Neural crest cell (in vitro differentiated cells): ENCODE data around the gene SLC1A2. TPM values are rescaled to one million over a fixed set of nuclear protein-coding genes. Genes with fewer than 3 reads are reported as not detected.
A peak's percentile ranks its signal among the peaks of the same experiment; 100 is the strongest.

Experiments
- DNase-seq: peaks from one replicate; pipeline ENCODE4 v3.0.0; 2021; ENCODE audit warnings: low read depth, mixed read lengths, low spot score
- H3K27ac Mint-ChIP-seq: one replicate; pipeline ENCODE4 v1.8.0; 2021; ENCODE audit warnings: mild to moderate bottlenecking, mixed read lengths; ENCODE audit not compliant: unreplicated experiment
- H3K27me3 Mint-ChIP-seq: 2 replicates; pipeline ENCODE4 v1.8.0; 2021; ENCODE audit warnings: low read depth, mild to moderate bottlenecking, mixed read lengths
- H3K36me3 Mint-ChIP-seq: 2 replicates; pipeline ENCODE4 v1.8.0; 2021; ENCODE audit warnings: low read depth, mild to moderate bottlenecking, mixed read lengths
- H3K4me1 Mint-ChIP-seq: 2 replicates; pipeline ENCODE4 v1.8.0; 2021; ENCODE audit warnings: mixed read lengths
- H3K4me3 Mint-ChIP-seq: one replicate; pipeline ENCODE4 v1.8.0; 2021; ENCODE audit warnings: mild to moderate bottlenecking, mixed read lengths
- H3K9me3 Mint-ChIP-seq: 2 replicates; pipeline ENCODE4 v1.8.0; 2021; ENCODE audit warnings: mixed read lengths
- CTCF ChIP-seq: fragments of 200-600 bp; sonication (generic); conservative IDR thresholded peaks from 2 replicates; pipeline ENCODE4 v1.5.0; 2021; ENCODE audit warnings: antibody characterized with exemption, mild to moderate bottlenecking
- total RNA-seq: library from RNA; stranded (reverse); gene quantifications from 2 replicates; pipeline ENCODE4 v1.2.1, GENCODE V29; 2021

The SLC1A2 gene
- total RNA-seq, 1 donor from 2014 or later: 2.7 TPM

GRCh38 chr11:35391922-35392688 is 27.3 kb downstream of the SLC1A2 start:
- TF ChIP-seq CTCF: peak; percentile 99
- no peak overlapping the region for H3K27ac Mint-ChIP-seq
- H3K9me3 Mint-ChIP-seq: no peaks in the 10 kb centered on the region
- H3K27me3 Mint-ChIP-seq: peaks cover 16% of the 10 kb centered on the region
- peak; percentile 95 for DNase-seq
- H3K36me3 Mint-ChIP-seq: no peaks in the 10 kb centered on the region
- H3K4me3 Mint-ChIP-seq: no peak overlapping the region
- peaks cover 6% of the 10 kb centered on the region for H3K4me1 Mint-ChIP-seq

DNA sequence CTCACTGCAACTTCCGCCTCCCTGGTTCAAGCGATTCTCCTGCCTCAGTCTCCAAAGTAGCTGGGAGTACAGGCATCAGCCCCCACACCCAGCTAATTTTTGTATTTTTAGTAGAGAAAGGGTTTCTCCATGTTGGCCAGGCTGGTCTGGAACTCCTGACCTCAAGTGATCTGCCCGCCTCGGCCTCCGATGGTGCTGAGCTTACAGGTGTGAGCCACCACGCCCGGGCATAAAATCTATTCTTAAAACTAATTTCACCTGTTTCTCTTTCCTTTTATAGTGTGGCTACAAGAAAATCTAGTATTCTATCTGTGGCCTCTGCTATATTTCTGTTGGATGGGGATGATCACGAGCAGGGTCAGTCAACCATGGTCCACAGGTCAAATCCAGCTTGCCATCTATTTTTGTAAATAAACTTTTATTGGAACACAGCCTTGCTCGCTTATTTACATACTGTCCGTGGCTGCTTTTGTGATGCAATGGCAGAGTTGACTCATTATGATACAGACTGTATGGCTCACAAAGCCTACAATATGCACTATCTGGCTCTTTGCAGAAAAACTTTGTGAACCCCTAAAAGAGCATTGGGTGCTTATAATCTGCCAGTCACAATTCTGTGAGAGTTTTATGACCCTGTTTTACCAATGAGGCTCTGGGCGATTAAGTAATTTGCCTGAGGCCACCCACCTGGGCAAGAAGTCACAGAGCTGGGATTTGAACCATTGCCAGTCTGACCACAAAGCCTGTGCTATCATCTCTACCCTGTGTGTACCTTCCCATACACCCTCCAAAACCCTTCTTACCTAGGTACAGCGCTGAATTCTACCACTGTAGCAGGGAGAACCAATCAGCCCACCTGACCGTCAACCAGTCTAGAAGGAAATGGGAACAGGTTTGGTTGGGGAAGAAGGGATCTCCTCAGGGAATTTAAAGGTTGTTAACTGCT is 28.3 kb downstream of the SLC1A2 start:
- no peak for DNase-seq
- H3K27ac Mint-ChIP-seq: no peak overlapping the region
- no peak overlapping the region for H3K4me3 Mint-ChIP-seq
- no peaks in the 10 kb centered on the region for H3K9me3 Mint-ChIP-seq
- peaks cover 16% of the 10 kb centered on the region for H3K27me3 Mint-ChIP-seq
- no peak for TF ChIP-seq CTCF
- peaks cover 9% of the 10 kb centered on the region for H3K4me1 Mint-ChIP-seq
- H3K36me3 Mint-ChIP-seq: no peaks in the 10 kb centered on the region

GRCh38 chr11:35389897-35390465 is 29.4 kb downstream of the SLC1A2 start:
- no peak for DNase-seq
- H3K27ac Mint-ChIP-seq: no peak overlapping the region
- H3K36me3 Mint-ChIP-seq: no peaks in the 10 kb centered on the region
- H3K27me3 Mint-ChIP-seq: peaks cover 16% of the 10 kb centered on the region
- peaks cover 9% of the 10 kb centered on the region for H3K4me1 Mint-ChIP-seq
- H3K9me3 Mint-ChIP-seq: no peaks in the 10 kb centered on the region
- no peak for TF ChIP-seq CTCF
- H3K4me3 Mint-ChIP-seq: no peak overlapping the region

DNA sequence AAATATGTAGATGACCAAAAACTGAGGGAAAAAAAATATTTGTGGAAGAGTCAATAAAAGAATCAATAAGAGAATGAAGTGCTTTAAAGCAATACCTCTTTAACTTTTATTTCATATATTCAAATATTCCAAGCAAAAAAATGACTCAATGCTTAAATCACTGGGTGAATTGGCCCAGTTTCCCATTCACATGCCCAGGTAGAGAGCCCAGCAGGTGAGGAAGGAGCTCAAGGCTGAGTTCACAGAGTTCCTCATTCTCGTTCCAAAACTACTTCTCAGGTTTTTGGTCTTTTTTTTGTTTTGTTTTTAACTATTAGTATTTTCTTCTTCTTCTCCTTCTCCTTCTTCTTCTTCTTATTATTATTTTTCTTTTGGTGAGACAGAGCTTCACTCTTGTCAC is 30.2 kb downstream of the SLC1A2 start:
- Mint-ChIP-seq H3K9me3 (no peaks in the 10 kb centered on the region), H3K27ac (no peak overlapping the region), H3K4me1 (peaks cover 9% of the 10 kb centered on the region), H3K4me3 (no peak overlapping the region), H3K27me3 (peaks cover 16% of the 10 kb centered on the region), H3K36me3 (no peaks in the 10 kb centered on the region)
- no peak for TF ChIP-seq CTCF
- no peak for DNase-seq

- no peak for TF ChIP-seq CTCF
- Mint-ChIP-seq H3K36me3 (no peaks in the 10 kb centered on the region), H3K27ac (no peak overlapping the region), H3K4me3 (no peak overlapping the region), H3K4me1 (peaks cover 9% of the 10 kb centered on the region), H3K27me3 (peaks cover 10% of the 10 kb centered on the region), H3K9me3 (no peaks in the 10 kb centered on the region)
- no peak for DNase-seq
These were observed 31.3 kb downstream of the SLC1A2 start for GRCh38 chr11:35388061-35388460.
